Endometrial microvascular endothelial cells (primary cell): ENCODE data around the gene RNF135. TPM values are rescaled to one million over a fixed set of nuclear protein-coding genes. Genes with fewer than 3 reads are reported as not detected.
"Not testable (repeated sequence)": the region's sequence is repeated elsewhere in the genome, so short reads cannot be mapped to it uniquely, and the experiment has no call there.

Source experiments
- in situ Hi-C: cut with HindIII; loops from 2 replicates; pipeline ENCODE4 v1.10.0; 2017; ENCODE audit warnings: low sequenced_read_pairs, low pct_unique_long_range_greater_than_20kb; ENCODE audit errors: inconsistent ontology term
- total RNA-seq: library from RNA; depleted of rRNA; stranded (reverse); fragments of >200 nt; gene quantifications from one replicate; pipeline ENCODE4 v1.2.3, GENCODE V29; 2015; ENCODE audit errors: inconsistent ontology term

RNF135 gene, protein sequence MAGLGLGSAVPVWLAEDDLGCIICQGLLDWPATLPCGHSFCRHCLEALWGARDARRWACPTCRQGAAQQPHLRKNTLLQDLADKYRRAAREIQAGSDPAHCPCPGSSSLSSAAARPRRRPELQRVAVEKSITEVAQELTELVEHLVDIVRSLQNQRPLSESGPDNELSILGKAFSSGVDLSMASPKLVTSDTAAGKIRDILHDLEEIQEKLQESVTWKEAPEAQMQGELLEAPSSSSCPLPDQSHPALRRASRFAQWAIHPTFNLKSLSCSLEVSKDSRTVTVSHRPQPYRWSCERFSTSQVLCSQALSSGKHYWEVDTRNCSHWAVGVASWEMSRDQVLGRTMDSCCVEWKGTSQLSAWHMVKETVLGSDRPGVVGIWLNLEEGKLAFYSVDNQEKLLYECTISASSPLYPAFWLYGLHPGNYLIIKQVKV
- 10.3 TPM for total RNA-seq

GRCh38 chr17:30970831-30971567, at the start of gene RNF135:
RNF135 (plus strand) TSS chr17:30971039; CDS start chr17:30971074, 35 bp downstream.
- in situ Hi-C loops: no loop called here

GRCh38 chr17:30921544-30922196, 49.2 kb upstream of the RNF135 start, which contains the start of gene ADAP2:
ADAP2 (plus strand) TSS chr17:30921945; CDS start chr17:30922015, 70 bp downstream.
- in situ Hi-C loops: no loop called here

DNA sequence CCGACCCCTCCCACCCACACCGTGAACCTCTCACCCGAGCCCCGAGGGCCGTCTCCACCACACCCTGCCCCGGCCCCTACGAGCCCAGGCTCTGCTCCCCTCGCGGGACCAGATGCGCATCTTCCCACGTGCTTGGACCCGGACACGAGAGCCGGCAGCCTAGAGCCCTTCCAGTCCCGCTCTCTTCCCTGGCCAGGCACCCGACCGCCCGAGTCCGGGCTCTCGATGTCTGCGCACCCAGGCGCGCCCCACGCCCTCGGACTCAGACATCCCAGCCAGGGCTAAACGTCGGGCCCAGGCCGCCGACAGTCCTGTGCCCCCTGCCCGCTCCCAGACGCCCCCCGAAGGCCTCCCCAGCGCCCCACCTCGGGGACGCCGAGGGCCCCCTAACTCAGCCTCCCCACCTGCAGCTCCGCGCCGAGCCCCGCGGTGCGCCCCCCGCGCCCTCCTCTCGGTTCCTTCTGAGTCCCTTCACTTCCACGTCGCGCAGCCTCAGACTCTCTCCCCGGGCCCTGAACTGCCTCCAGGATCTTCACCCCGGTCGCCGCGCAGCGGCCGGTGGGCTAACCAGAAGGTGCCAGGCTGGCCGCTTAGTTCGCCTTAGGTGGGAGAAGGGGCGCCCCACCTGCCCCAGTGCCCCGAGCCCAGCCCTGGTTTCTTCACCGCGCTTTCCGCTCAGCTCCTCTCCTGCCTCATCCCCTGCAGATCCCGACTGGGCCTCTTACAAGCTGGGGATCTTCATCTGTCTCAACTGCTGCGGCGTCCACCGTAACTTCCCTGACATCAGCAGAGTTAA, 48.4 kb upstream of the RNF135 start:
- in situ Hi-C loops: no loop called here

DNA sequence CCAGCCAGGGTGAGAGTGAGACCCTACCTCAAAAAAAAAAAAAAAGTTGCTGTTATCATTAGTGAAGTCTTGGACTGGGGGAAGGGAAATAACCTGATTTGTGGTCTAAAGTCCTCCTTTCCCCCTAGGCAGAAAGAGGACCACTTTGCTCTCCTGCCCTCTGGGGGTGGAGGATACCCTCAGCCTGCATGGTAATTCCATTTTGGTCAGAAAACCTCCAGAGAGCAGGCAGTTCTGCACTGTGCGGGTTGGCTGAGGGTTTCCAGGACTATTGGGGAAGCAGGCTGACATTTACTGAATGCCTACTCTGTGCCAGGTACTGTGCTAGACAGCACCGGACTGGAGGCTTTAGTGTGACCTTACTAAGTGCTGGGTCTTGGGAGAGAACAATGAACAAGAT, 46.5 kb upstream of the RNF135 start:
- in situ Hi-C loops: no loop called here

- in situ Hi-C loops: no loop called here
Measured at GRCh38 chr17:30926516-30926915, 44.3 kb upstream of the RNF135 start.

- in situ Hi-C loops: no loop called here
Measured at GRCh38 chr17:30927756-30928155, 43.1 kb upstream of the RNF135 start.

DNA sequence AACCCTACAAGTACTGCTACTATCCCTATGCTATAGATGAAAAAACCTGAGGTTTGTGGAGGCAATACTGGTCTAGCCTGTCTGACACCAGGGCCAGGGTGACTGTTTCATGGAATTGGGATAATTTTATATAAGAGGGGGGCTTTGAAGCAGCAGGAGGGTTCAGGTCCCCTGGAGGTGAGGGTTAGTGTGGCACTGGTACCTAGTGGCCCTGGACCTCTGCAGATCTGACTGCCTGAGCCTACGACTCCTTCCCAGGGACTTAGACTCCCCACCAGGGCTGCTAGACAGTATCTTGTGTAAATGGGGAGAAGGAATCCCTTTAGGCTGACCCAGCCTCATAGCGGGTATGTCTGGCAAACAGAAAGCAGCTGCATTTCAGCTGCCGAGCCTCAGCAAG, 42.3 kb upstream of the RNF135 start:
- in situ Hi-C loops: no loop called here

DNA sequence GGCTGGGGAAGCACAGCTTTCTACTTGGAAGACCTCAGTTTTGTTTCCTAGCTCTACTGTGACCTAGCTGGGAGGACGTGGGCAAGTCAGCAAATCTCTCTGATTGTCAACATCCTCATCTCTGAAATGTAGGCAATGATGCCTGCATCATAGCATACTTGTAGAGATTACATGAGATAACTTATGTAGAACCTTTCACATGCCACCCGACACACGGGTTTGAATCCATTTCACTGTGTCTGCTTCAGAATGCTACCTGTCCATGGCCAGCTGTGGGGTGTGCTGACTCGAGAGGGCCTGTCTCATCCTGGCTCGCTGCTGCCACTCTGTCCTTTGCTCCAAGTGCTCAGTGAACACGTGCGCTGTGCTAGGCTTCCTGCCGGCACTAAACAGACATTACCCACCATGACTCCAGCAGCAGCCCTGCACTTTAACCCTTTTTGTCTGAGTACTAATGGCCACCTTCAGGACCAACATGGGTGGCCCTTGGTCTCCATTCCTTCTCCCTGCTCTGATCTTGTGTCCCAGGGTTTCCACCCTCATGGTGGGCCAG, 41.7 kb upstream of the RNF135 start:
- in situ Hi-C loops: no loop called here

DNA sequence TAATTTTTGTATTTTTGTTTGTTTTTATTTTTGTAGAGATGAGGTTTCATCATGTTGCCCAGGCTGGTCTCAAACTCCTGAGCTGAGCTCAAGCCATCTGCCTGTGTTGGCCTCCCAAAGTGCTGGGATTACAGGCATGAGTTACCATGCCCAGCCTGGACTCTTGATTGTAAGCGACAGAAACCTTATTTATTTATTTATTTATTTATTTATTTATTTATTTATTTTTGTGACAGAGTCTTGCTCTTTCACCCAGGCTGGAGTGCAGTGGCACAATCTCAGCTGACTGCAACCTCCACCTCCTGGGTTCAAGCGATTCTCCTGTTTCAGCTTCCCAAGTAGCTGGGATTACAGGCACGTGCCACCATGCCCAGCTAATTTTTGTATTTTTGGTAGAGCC, 41.0 kb upstream of the RNF135 start:
- in situ Hi-C loops: not testable (repeated sequence)

DNA sequence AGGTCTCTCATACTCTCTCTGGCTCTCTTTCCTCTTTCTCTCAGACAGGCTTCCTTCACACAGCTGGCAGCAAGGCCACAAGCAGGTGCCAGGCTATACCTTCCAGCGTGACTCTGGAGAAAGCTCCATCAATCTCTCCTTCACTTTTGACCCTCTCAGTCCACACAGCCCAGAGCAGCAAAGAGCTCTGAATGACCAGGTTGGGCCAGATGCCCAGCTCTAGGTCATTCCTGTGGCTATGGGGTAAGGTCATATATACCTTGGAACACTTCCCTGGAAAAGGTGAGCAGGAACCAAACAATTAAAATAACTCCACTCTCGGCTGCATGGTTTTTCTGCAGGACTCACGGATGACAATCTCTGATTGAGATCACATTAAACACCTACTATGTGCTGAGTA, 40.3 kb upstream of the RNF135 start:
- in situ Hi-C loops: no loop called here

DNA sequence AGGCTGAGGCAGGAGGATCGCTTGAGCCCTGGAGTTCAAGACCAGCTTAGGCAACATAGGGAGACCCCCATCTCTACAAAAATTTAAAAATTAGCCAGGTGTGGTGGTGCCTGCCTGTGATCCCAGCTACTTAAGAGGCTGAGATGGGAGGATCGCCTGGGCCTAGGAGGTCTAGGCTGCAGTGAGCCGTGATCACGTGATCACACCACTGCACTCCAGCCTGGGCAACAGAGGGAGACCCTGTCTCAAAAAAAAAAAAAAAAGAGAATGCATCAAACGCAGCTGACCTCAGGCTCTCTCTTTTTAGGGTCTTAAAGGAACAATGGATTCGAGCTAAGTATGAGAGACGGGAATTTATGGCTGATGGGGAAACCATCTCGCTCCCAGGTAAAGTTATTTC, 39.3 kb upstream of the RNF135 start:
- in situ Hi-C loops: not testable (repeated sequence)

GRCh38 chr17:30933966-30934365, 36.9 kb upstream of the RNF135 start:
- in situ Hi-C loops: no loop called here

DNA sequence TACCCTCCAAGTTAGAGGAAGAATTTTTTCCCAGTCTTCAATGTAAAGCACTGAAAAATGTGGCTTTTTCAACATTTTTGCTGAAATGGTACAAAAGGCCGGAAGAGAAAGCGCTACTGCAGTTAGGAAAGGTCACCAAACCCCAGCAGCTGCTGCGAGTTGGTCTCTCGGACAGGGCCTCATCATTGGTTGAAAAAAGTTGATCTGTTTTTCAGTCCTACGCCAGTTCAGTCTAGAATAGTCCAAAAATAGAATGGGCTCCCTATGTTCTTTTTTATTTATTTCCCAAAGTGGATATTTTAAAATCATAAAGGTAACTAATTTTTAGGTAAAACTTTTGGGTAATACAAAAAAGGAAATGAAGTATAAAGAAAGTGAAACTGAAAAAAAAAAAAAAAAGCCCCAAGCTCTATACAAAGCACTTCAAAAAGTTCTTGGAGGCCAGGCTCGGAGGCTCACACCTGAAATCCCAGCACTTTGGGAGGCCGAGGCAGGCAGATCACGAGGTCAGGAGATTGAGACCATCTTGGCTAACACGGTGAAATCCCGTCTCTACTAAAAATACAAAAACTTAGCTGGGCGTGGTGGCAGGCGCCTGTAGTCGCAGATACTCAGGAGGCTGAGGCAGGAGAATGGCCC, 31.7 kb upstream of the RNF135 start:
- in situ Hi-C loops: no loop called here

DNA sequence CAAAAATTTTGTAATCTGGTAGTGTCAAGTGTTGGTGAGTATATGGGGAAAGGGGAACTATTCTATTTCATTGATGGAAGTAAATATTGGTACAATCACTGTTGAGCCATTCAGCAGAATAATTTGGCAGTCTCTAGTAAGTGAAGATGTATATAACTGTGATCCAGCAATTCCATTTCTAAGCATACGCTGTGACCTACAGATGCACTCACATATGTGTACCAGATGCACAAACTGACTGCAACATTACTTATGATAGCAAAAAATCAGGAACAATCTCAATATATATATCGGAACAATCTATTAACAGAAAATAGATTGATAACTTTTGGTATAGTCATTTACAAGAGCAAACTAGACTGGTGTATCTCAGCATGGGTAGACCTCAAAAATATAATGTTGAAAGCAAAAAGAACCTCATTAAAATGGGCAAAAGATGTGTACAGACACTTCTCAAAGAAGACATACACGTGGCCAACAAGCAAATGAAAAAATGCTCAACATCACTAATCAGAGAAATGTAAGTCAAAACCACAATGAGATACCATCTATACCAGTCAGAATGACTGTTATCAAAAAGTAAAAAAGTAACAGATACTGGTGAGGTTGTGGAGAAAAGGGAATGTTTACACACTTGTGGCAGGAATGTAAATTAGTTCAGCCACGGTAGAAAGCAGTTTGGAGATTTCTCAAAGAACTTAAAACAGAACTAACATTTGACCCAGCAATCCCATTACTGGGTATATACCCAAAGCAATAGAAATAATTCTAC, 28.3 kb upstream of the RNF135 start:
- in situ Hi-C loops: no loop called here

DNA sequence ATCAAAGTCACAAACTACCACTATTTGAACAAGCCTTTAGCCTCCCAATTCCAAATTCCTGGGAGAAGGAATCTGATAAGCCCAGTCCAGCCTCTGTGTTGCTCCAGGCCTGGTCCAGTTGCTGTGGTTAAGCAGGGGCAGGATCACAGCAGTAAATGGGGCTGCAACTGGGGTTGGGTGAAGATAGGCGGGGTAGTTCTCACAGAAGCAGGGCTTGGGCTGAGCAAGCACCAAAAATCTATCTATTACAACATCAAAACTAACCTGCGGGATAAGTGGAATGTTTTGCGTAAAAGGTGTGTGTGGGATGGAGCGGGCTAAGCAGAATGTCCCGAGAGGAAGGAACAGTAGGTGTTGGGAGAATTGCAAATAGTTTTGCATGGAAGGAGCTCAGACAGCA, 23.0 kb upstream of the RNF135 start:
- in situ Hi-C loops: no loop called here

DNA sequence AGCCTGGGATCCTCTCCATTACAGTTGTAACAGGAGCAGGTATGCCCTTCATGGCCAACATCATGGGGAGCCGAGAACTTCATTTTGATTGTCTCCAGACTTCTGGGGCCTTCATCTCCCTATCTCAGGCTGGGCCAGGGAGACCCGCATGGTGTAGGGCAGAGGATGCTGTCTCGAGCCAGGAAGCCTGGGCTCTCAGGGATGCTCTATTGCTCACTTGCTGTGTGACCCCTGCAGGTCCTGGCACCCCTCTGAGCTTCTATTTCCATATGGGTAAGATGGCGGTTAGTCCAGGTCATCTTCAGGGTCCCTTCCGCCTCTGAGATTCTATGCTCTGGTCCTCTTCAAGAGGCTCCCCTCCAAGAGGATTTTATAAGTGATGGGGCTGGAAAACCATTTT, 20.6 kb upstream of the RNF135 start:
- in situ Hi-C loops: loop anchor here (10.0 kb wide), 1 partner anchor 155 kb away; no protein-coding TSS in a partner anchor

- in situ Hi-C loops: loop anchor here (10.0 kb wide), 1 partner anchor 154 kb away; no protein-coding TSS in a partner anchor
Measured at GRCh38 chr17:30950669-30951399, 20.0 kb upstream of the RNF135 start.
